ENCODE measurements around the gene HIP1R. TPM values are rescaled to one million over a fixed set of nuclear protein-coding genes. Genes with fewer than 3 reads are reported as not detected.

Gene HIP1R
- total RNA-seq: 10 to 100 TPM in 2 of 4 donors, 1 to 10 TPM in 2; 6.2 to 13.4 (median 9.7) TPM
- polyA plus RNA-seq: 10 to 100 TPM in 1 of 3 donors, 1 to 10 TPM in 2; 4.5 to 17.6 (median 8.0) TPM
- long read RNA-seq, donor 1, full-length matches to known transcripts: 8 of 13 reads
- long read RNA-seq, donor 1, partial matches to known transcripts: 2 of 13 reads
- long read RNA-seq, donor 1, other reads (novel, unspliced or antisense): 3 of 13 reads
- long read RNA-seq, donor 2, full-length matches to known transcripts: 4 of 13 reads
- long read RNA-seq, donor 2, partial matches to known transcripts: 3 of 13 reads
- long read RNA-seq, donor 2, other reads (novel, unspliced or antisense): 6 of 13 reads

GRCh38 chr12:122834921-122835749, at the start of gene HIP1R:
Gene HIP1R, plus strand, starts transcription at chr12:122835457. Its CDS starts 94 bp downstream, at chr12:122835551.
- peaks cover 9% of the 10 kb centered on the region for H3K4me1 ChIP-seq

GRCh38 chr12:122785503-122785902, 49.8 kb upstream of the HIP1R start:
- no peak overlapping the region for H3K4me3 ChIP-seq
- 83 to 92% (median 85%) methylated on average over 7 of the region's 7 CpGs for WGBS, 3 donors
- ATAC-seq (no peak), DNase-seq (no peak)
- H3K36me3 ChIP-seq (ENCODE audit: insufficient read depth in 1 of 2, low read depth in 1 of 2): peaks cover 0 to 8% of the 10 kb centered on the region in 2 donors
- TF ChIP-seq CTCF (IDR thresholded peaks at IDR 0.05): no peak
- intact Hi-C loops (cut with DNase I): no loop called here
- H3K27ac ChIP-seq: no peak overlapping the region
- H3K27me3 ChIP-seq (ENCODE audit: insufficient read depth in 3 of 3, low read length in 2 of 3): no peaks in the 10 kb centered on the region
- H3K9me3 ChIP-seq: no peaks in the 10 kb centered on the region
- H3K4me1 ChIP-seq: no peaks in the 10 kb centered on the region

More at GRCh38 chr12:122834921-122835749, at the start of gene HIP1R:
- peak in 1 of 2 donors; percentile 45 for DNase-seq
- peak; percentile 30 to 53 (median 44) for ATAC-seq
- peak within 1 kb of the TSS; percentile 77 for H3K4me3 ChIP-seq
- H3K36me3 ChIP-seq (ENCODE audit: insufficient read depth in 1 of 2, low read depth in 1 of 2): no peaks in the 10 kb centered on the region
- peak within 1 kb of the TSS; percentile 60 for H3K27ac ChIP-seq
- WGBS, 3 donors: 1 to 3% (median 2%) methylated on average over 17 to 82 of the region's 85 CpGs
- no peaks in the 10 kb centered on the region for H3K9me3 ChIP-seq
- TF ChIP-seq CTCF (IDR thresholded peaks at IDR 0.05): no peak
- intact Hi-C loops (cut with DNase I): loop anchor here in 1 of 2 donors (5.0 kb wide), 1 partner anchor 43 kb away; no protein-coding TSS in a partner anchor
- no peaks in the 10 kb centered on the region for H3K27me3 ChIP-seq (ENCODE audit: insufficient read depth in 3 of 3, low read length in 2 of 3)

- DNase-seq (no peak), ATAC-seq (no peak)
- intact Hi-C loops (cut with DNase I): no loop called here
- WGBS, 3 donors: 72 to 79% (median 78%) methylated on average over 4 of the region's 4 CpGs
- TF ChIP-seq CTCF (IDR thresholded peaks at IDR 0.05): no peak
- no peak overlapping the region for H3K27ac ChIP-seq
- H3K4me3 ChIP-seq: no peak overlapping the region
- no peaks in the 10 kb centered on the region for H3K9me3 ChIP-seq
- H3K27me3 ChIP-seq (ENCODE audit: insufficient read depth in 3 of 3, low read length in 2 of 3): no peaks in the 10 kb centered on the region
- no peaks in the 10 kb centered on the region for H3K4me1 ChIP-seq
- H3K36me3 ChIP-seq (ENCODE audit: insufficient read depth in 1 of 2, low read depth in 1 of 2): peaks cover 0 to 5% of the 10 kb centered on the region in 2 donors
Measured at GRCh38 chr12:122788387-122788786, 46.9 kb upstream of the HIP1R start.

GRCh38 chr12:122789637-122790036, 45.6 kb upstream of the HIP1R start:
- ATAC-seq: no peak
- intact Hi-C loops (cut with DNase I): loop anchor here in 1 of 2 donors (5.0 kb wide), 1 partner anchor 43 kb away; no protein-coding TSS in a partner anchor
- no peak for DNase-seq
- peaks cover 0 to 5% of the 10 kb centered on the region in 2 donors for H3K36me3 ChIP-seq (ENCODE audit: insufficient read depth in 1 of 2, low read depth in 1 of 2)
- 89 to 90% (median 90%) methylated on average over 5 of the region's 5 CpGs for WGBS, 3 donors
- H3K4me3 ChIP-seq: no peak overlapping the region
- no peaks in the 10 kb centered on the region for H3K9me3 ChIP-seq
- H3K27ac ChIP-seq: no peak overlapping the region
- TF ChIP-seq CTCF (IDR thresholded peaks at IDR 0.05): no peak
- no peaks in the 10 kb centered on the region for H3K27me3 ChIP-seq (ENCODE audit: insufficient read depth in 3 of 3, low read length in 2 of 3)
- H3K4me1 ChIP-seq: no peaks in the 10 kb centered on the region

All from psoas muscle (tissue), 8 donors.